Suppressor macrophage treated with lipopolysaccharide for 1 hour (primary cell): ENCODE measurements around the gene FMNL3.
A peak's percentile ranks its signal among the peaks of the same experiment; 100 is the strongest.

ENCODE experiments used
- DNase-seq, 3 donors: peaks; one replicate each; pipeline ENCODE4 v3.0.0-alpha.2; 2020 to 2022

The FMNL3 gene

DNA sequence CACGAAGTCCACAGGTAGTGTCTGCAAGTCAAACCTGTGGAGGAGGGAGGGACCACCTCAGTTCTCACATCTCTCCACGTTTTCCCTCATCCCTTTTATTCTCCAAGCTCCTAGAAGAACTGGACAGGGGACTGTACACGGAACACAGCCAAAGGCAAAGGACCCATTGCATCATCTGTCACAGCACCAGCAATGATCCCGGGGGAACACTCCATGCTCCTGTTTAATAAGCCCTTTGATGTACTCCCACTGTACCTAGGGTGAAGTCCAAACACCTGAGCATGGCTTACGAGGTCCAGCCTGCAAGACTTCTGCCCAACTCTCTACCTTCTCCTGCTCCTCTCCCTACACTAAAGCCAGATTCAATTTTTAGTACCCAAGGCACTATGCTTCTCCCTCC lies 57.3 kb downstream of the FMNL3 start:
- no peak for DNase-seq

GRCh38 chr12:49649445-49649844 lies 57.8 kb downstream of the FMNL3 start:
- no peak for DNase-seq

DNA sequence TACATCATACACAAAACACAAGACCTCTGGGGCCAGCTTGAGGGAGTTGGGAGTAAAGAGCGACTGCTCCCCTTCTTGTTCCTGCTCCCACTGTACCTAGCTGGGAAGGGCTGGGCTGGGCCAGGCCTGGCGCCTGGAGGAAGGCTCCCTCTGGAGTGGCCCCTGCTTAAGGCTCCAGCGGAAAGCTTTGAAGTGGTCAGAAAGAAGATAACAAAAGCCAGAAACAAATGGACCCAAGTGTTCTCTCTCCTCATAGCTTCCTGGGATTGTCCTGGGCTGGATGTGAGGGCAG lies 58.5 kb downstream of the FMNL3 start:
- DNase-seq: no peak

GRCh38 chr12:49647827-49648711 lies 59.1 kb downstream of the FMNL3 start:
- no peak for DNase-seq

- DNase-seq: no peak
Measured at GRCh38 chr12:49646871-49647654, 60.1 kb downstream of the FMNL3 start.

GRCh38 chr12:49646331-49646830 lies 60.8 kb downstream of the FMNL3 start:
- no peak for DNase-seq

DNA sequence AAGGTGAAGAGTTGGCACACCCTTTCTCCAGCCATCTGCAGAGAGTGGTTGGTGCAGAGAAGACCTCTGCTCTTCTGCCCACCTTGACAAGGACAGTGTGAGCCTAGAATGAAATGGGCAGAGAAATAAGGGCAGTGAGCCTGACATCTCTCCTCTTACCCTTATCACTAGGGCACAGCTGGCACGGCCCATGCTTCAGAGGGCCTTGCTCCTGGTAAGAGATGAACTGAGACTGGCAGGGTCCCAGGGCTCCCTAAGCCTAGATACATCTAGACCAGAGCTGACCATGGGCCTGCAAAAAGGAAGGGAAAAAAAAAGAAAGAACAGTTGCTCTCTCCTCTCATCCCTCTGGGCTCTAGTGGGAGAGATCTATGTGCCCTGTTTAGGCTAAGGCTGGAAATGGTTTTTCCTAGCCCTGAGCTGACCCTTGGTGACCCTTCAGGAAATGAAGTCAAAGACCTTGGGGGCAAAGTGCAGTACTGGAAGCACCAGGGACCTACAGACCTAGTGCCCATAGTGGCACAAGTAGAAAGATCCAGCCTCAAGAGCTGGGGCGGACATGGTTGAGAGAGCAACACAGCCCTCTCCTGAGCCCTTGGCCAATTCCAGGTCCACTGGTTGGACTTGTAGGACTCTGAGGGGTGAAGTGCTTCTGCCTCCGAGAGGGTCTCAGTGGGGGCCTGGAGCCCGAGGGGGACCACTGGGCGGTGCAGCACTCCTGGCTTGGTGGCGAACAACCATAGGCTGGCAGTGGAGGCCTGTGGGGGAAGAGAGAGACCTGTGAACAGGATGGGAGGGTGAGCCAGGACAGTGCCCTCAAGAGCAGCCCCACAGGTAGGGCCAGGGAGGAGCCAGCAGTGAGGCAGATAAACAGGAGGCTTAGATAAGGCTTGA lies 61.8 kb downstream of the FMNL3 start:
- no peak for DNase-seq

DNA sequence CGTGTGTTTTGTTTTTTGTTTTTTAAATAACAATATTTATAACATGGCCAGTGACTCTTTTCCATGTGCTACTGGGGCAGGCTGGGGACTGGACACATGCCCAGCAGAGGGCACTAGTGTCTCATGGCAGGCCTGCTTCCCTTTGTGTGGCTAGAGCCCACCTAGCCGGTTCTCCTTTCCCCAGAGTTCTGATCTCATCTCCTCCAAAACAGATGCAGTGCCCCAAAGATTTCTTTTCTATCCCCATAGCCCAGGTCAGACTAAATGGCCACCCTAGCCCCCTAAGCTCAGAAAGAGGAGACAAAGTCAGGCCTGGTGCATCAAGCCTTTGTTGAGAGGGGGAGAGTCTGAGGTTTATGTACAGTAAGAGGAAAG lies 62.6 kb downstream of the FMNL3 start:
- peak; percentile 80 to 87 (median 85) for DNase-seq

GRCh38 chr12:49643961-49644619 lies 63.1 kb downstream of the FMNL3 start:
- DNase-seq: no peak

DNA sequence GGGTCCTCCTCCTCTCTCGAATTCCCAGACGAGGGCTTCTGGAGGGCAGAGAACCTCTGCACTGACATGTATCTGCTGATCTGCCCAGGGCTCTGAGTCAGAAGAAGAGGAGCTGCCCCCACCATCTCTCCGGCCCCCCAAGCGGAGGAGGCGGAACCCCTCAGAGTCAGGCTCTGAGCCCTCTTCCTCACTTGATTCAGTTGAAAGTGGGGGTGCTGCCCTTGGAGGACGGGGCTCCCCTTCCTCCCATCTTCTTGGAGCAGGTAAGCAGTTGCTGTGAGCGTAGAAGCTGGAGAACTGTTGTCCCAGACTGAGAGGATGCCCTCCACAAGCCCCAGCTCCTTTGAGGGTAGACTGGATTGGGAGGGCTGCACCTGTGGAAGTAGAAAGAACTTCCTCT lies 64.1 kb downstream of the FMNL3 start:
- DNase-seq: no peak

GRCh38 chr12:49642370-49642802 lies 64.8 kb downstream of the FMNL3 start:
- no peak for DNase-seq

GRCh38 chr12:49641748-49642369 lies 65.3 kb downstream of the FMNL3 start:
- DNase-seq: no peak

GRCh38 chr12:49636979-49637755 lies 70.0 kb downstream of the FMNL3 start:
- peak; percentile 68 to 72 (median 71) for DNase-seq

DNA sequence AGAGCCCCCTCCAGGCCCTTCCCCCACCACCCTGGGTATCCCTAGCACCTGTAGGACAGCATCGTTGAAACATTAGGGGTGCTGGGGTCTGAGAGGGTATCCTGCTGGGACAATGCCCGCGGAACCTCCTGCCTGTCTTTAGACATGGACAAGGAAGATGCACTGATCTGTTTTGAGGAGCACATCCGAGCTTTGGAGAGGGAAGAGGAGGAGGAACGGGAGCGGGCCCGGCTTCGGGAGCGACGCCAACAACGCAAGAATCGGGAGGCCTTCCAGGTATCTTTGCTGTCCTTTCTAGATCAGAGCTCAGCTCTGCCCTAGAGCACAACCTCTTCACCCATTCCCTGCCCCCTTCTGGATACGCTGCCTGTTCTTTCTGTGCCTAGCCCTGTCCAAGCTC lies 70.6 kb downstream of the FMNL3 start:
- no peak for DNase-seq

DNA sequence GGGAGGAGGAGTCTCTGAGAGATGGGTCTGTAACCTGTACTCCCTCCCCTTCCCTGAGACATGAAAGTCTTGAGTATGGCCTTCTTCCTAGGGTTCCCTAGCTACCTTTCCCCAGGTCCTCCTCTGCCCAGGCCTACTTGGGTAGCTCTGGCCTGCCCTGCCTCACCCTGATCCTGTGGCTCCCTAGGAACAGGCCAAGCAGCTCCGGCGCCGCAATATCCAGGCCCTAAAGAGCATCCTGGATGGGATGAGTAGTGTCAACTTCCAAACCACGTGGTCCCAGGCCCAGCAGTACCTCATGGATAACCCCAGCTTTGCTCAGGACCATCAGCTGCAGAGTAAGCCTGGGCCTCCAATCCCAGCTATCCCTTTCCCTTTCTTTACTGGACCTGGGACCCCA lies 71.5 kb downstream of the FMNL3 start:
- no peak for DNase-seq

DNA sequence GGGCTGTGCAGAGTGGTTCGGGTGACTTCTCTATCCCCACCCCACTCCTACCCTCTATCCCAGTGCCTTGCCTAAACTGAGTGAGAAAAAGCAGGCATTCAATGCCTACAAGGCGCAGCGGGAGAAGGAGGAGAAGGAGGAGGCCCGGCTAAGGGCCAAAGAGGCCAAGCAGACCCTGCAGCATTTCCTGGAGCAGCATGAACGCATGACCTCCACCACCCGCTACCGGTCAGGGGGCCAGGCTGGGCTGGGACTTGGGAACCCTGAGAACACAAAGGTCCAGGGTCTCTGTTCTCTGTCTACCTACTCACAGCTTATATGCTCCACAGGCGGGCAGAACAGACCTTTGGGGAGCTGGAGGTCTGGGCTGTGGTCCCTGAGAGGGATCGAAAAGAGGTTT lies 72.2 kb downstream of the FMNL3 start:
- no peak for DNase-seq

DNA sequence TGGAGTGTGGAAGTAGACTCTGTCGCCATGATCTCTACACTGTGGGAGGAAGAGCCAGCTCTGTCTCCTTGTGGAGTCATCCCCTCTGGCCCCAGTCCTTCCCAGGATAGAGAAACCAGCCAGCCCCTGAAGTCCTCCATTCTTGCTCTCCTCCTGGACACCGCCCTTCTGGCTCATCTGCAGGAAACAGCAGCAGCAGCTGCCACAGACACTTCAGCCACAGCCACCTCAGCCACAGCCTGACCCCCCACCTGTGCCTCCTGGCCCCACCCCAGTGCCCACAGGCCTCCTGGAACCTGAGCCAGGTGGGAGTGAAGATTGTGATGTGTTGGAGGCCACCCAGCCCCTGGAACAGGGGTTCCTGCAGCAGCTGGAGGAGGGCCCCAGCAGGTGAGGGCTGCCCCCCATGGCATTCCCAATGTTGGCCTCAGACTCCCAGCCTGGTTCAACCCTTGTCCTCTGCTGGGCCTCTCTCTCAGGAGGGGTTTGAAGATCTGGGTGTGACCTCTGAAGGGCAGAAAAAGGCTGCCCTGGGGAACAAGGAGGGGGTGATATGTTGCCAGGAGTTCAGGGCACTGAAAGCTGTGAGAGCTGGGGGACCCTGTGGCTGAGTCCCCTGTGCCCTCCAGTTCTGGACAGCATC lies 73.4 kb downstream of the FMNL3 start:
- no peak for DNase-seq

DNA sequence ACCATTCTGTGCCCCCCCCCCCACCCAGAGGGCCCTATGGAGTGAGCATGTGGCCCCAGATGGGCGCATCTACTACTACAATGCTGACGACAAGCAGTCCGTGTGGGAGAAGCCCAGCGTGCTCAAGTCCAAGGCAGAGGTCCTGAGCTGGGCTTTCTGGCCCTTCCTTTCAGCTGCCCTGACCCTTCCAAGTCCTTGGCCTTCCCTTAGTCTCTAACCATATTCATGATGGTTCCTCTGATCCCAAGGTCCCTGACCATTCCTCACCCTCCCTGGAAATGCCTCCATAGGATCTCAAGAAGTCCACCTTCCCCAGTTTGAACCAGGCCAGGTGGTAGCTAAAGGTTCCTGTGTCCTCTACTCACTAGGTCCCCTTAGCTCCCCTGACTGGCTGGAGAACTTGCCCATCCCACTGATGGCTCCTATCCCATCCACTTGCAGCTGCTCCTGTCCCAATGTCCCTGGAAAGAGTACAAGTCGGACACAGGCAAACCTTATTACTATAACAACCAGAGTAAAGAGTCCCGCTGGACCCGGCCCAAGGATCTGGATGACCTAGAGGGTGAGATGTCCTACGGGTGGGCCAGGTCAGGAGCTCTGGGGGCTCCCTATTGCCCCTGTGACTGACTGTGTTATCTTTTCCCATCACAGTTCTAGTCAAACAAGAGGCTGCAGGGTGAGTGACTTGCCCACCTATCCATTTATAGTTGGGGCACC lies 74.1 kb downstream of the FMNL3 start:
- DNase-seq: no peak

GRCh38 chr12:49632401-49632800 lies 74.8 kb downstream of the FMNL3 start:
- DNase-seq: no peak

- DNase-seq: no peak
Measured at GRCh38 chr12:49631336-49631907, 75.8 kb downstream of the FMNL3 start.
